HFFc6 (cell line): ENCODE data around the gene CDH13. TPM values are rescaled to one million over a fixed set of nuclear protein-coding genes. Genes with fewer than 3 reads are reported as not detected.

Source experiments
- DNase-seq: peaks from one replicate; pipeline ENCODE4 v3.0.0-alpha.2; 2018
- H3K27ac Mint-ChIP-seq: 2 replicates; pipeline ENCODE4 v1.8.0; 2020; ENCODE audit warnings: mild to moderate bottlenecking, mixed read lengths
- H3K27me3 Mint-ChIP-seq: 2 replicates; pipeline ENCODE4 v1.8.0; 2021; ENCODE audit warnings: mild to moderate bottlenecking, moderate library complexity, mixed read lengths; ENCODE audit not compliant: insufficient read depth
- H3K36me3 Mint-ChIP-seq: 2 replicates; pipeline ENCODE4 v1.8.0; 2021; ENCODE audit warnings: low read depth, mixed read lengths
- H3K4me1 Mint-ChIP-seq: 2 replicates; pipeline ENCODE4 v1.8.0; 2020; ENCODE audit warnings: low read depth, mixed read lengths
- H3K4me3 Mint-ChIP-seq: 2 replicates; pipeline ENCODE4 v1.8.0; 2020; ENCODE audit warnings: mild to moderate bottlenecking, moderate library complexity, mixed read lengths
- H3K9me3 Mint-ChIP-seq: 2 replicates; pipeline ENCODE4 v1.8.0; 2020; ENCODE audit warnings: mild to moderate bottlenecking, mixed read lengths
- total RNA-seq, 6 experiments: library from RNA; stranded (reverse); fragmentation: NEBNext Ultra II Directional; extraction: Animal tissue kit (Norgen Biotek cat#: 25700); gene quantifications; 2 replicates in 1 of 6; 3 replicates in 5 of 6; pipeline ENCODE4 v1.2.3, GENCODE V29; 2021
- TF ChIP-seq, protein P1 (sequence below): fragments of 200-600 bp; sonication (generic); IDR thresholded peaks from 2 replicates; pipeline ENCODE4 v1.5.0; 2021; ENCODE audit warnings: antibody characterized with exemption, mild to moderate bottlenecking

Gene CDH13
- total RNA-seq, 6 experiments from 2014 or later: 3.6 to 14.7 (median 4.7) TPM

DNA sequence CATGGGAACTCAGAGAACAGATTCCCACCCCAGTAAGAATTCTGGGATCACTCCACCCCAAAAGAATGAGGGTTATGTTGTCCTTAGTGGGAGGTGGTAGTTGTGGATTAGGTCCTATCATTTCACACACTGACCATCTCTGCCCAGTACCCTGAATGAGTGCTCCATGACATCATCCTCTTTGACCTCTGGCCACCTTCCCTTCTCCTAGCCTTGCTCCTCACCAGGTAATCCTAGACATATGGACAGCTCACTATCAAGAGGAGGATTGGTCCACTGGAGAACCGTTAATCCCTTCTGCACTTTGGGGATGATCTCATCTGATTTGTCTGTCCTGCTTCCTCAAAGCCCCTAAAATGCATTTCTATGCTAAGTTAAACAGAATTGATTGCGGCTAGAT lies 642.8 kb downstream of the CDH13 start:
- Mint-ChIP-seq H3K36me3 (no peaks in the 10 kb centered on the region), H3K9me3 (peaks cover 10% of the 10 kb centered on the region; the same call in 1 of the 2 replicates), H3K27me3 (no peaks in the 10 kb centered on the region), H3K27ac (no peak overlapping the region), H3K4me1 (no peaks in the 10 kb centered on the region), H3K4me3 (no peak overlapping the region)
- TF ChIP-seq, protein P1, sequence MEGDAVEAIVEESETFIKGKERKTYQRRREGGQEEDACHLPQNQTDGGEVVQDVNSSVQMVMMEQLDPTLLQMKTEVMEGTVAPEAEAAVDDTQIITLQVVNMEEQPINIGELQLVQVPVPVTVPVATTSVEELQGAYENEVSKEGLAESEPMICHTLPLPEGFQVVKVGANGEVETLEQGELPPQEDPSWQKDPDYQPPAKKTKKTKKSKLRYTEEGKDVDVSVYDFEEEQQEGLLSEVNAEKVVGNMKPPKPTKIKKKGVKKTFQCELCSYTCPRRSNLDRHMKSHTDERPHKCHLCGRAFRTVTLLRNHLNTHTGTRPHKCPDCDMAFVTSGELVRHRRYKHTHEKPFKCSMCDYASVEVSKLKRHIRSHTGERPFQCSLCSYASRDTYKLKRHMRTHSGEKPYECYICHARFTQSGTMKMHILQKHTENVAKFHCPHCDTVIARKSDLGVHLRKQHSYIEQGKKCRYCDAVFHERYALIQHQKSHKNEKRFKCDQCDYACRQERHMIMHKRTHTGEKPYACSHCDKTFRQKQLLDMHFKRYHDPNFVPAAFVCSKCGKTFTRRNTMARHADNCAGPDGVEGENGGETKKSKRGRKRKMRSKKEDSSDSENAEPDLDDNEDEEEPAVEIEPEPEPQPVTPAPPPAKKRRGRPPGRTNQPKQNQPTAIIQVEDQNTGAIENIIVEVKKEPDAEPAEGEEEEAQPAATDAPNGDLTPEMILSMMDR: no peak
- DNase-seq: no peak

DNA sequence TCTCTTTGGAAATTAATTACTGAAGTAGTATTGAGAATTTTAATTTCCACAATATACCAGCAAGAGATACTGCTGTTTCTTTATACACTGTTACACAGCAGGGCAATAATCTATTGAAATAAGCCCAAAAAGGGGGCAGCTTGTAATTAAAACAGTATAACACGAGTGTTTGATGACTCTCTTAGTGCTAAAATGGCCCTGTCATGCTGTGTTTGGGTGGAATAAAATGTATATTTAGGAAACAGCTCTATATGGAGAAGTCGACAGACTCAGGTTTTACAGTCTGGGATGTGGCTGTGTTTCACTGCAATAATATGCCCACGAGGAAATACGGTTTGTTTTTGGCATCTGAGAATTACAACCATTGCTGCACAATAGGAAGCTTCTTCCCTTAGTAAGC lies 643.3 kb downstream of the CDH13 start:
- H3K36me3 Mint-ChIP-seq: no peaks in the 10 kb centered on the region
- no peak for DNase-seq

DNA sequence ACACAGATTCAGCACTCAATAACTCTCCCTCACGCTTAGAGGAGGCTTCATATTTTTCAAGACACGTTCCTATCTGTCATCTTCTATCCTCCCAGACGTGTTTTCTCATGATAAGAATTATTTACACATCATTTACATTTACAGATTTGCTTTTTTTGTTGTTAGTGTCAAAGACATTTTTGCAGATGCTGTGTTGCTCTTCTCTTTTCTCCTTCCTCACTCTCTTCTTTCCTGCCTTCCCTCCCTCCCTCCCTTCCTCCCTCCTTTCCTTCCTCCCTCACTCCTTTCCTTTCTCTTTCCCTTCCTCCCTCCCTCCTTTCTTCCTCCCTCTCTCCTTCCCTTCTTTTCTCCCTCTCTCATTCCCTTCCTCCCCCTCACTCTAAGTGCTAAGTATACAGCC lies 643.9 kb downstream of the CDH13 start:
- Mint-ChIP-seq H3K27me3 (no peaks in the 10 kb centered on the region), H3K36me3 (no peaks in the 10 kb centered on the region), H3K4me3 (no peak overlapping the region), H3K27ac (no peak overlapping the region), H3K9me3 (peaks cover 20% of the 10 kb centered on the region), H3K4me1 (no peaks in the 10 kb centered on the region)
- TF ChIP-seq, protein P1: no peak
- DNase-seq: no peak

More for the DNA sequence above, 643.3 kb downstream of the CDH13 start:
- Mint-ChIP-seq H3K4me3 (no peak overlapping the region), H3K4me1 (no peaks in the 10 kb centered on the region), H3K27me3 (no peaks in the 10 kb centered on the region), H3K9me3 (peaks cover 14% of the 10 kb centered on the region), H3K27ac (no peak overlapping the region)
- TF ChIP-seq, protein P1: no peak

DNA sequence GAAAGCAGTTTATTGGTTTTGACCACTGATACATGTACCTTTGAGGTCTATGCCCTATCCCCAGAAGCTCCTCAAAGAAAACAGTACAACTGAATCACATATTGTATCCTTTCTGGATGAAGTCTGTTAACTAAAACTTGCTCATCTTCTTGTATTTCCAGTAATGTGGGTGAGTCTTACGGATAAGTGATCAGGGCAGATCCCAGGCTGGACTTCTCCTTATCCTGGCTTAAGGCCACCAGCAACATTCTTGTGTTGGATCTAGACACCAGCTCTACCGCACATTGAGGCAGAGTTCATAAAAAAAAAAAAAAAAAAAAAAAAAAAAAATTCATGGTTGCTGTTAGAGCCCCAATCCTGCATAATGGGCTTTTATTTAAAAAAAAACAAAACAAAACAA lies 644.4 kb downstream of the CDH13 start:
- peaks cover 25% of the 10 kb centered on the region for H3K9me3 Mint-ChIP-seq
- H3K4me3 Mint-ChIP-seq: no peak overlapping the region
- H3K27ac Mint-ChIP-seq: no peak overlapping the region
- TF ChIP-seq, protein P1: no peak
- H3K36me3 Mint-ChIP-seq: no peaks in the 10 kb centered on the region
- H3K27me3 Mint-ChIP-seq: no peaks in the 10 kb centered on the region
- no peak for DNase-seq
- H3K4me1 Mint-ChIP-seq: no peaks in the 10 kb centered on the region

DNA sequence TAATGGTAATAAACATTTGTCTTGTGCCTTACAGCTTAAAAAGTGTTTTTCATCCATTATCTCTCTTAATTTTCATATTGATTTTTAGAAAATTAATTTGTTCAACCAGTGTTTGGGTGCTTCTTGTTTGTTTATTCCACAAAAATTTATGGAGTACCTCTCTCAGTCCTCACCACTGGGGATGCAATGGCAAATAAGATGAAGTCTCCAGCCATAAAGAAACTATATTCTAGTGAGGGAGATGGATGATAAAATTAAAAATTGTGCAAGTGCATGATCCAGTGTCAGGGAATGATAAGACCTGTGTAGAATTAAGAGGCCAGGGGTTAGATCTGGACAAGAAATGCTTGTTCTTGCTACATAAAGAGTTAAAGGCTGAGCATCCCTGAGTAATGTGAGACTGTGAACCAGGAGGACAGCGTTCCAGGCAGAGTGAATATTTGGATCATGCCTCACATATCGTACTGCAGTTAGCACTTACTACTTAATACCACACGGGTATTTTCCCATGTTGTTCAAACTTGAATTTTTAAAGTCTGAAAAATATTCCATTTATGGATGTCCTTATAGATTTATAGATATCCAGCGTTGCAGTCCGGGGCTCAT lies 645.3 kb downstream of the CDH13 start:
- Mint-ChIP-seq H3K4me1 (no peaks in the 10 kb centered on the region), H3K27ac (no peak overlapping the region), H3K27me3 (no peaks in the 10 kb centered on the region), H3K9me3 (peaks cover 31% of the 10 kb centered on the region), H3K36me3 (no peaks in the 10 kb centered on the region), H3K4me3 (no peak overlapping the region)
- TF ChIP-seq, protein P1: no peak
- peak; percentile 6 for DNase-seq
